Activated T-cell treated with anti-CD3 and anti-CD28 coated beads, Interleukin-2, amount 50 U/mL, for 48 hours (primary cell): ENCODE results near the gene TNFRSF21.
A peak's percentile ranks its signal among the peaks of the same experiment; 100 is the strongest.
"Not testable (repeated sequence)": the region's sequence is repeated elsewhere in the genome, so short reads cannot be mapped to it uniquely, and the experiment has no call there.

Experiments used
- DNase-seq, 2 experiments: peaks; one replicate each; pipeline ENCODE4 v3.0.0-alpha.2; 2020

Gene TNFRSF21

GRCh38 chr6:47319867-47320266, 10.2 kb upstream of the TNFRSF21 start:
- DNase-seq: no peak

GRCh38 chr6:47319382-47319781, 9.7 kb upstream of the TNFRSF21 start:
- DNase-seq: no peak

- DNase-seq: no peak
These were observed 8.7 kb upstream of the TNFRSF21 start for GRCh38 chr6:47318236-47318989.

DNA sequence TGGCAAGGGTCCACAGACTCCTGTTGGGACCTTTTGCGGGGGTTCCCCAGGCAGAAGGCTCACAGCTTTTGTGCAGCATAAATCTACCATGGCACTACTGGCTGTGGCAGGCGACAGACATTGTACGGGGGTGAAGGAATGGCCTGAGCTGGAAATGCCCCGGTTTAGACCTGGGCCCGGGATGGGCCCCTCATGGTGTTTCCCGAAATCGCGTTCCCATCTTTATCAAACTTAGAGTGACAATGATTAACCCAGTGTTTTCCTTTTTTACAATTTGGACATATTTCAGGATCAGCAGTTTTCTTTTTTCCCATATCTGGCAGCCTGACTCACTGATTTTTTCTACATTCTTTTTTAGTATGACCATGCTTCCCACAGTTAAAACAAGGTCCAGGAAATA, 5.5 kb upstream of the TNFRSF21 start:
- DNase-seq: not testable (repeated sequence)

GRCh38 chr6:47310131-47310480, 401 bp upstream of the TNFRSF21 start:
- DNase-seq: no peak

- peak; percentile 33 to 43 for DNase-seq
These were observed 984 bp downstream of the TNFRSF21 start for GRCh38 chr6:47308552-47309290.

- no peak for DNase-seq
These were observed 1.5 kb downstream of the TNFRSF21 start for GRCh38 chr6:47308198-47308517.

DNA sequence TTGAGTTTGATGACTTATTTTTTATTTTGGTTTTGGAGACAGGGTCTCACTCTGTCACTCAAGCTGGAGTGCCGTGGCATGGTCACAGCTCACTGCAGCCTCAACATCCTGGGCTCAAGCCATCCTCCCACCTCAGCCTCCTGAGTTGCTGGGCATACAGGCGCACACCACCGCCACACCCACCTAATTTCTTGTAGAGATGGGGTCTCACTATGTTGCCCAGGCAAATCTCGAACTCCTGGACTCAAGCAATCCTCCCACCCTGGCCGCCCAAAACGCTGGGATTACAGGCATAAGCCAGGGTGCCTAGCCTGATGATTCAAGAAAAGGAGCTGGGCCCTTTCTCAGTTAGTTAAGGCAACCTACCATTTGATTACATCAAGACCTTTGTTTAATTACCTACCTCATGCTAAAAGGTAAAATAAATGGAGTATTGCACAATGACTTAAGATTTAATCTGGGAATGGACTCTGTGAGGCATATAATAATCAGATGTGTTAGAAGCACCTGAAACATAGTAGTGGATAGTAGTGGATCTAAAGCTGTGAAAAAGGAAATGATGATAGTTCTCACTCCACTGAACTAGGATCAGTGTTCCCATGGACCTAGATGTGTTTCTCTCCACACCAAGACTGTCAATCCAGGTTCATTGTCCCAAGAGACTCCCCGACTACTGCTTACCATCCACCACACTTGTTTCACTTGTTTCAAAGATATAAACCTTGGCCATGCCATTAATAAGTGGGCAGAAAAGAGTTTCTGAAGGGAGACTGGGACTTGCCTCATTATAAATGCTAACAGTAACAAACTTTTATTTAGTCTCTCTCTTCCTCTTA, 2.1 kb downstream of the TNFRSF21 start:
- DNase-seq: no peak

DNA sequence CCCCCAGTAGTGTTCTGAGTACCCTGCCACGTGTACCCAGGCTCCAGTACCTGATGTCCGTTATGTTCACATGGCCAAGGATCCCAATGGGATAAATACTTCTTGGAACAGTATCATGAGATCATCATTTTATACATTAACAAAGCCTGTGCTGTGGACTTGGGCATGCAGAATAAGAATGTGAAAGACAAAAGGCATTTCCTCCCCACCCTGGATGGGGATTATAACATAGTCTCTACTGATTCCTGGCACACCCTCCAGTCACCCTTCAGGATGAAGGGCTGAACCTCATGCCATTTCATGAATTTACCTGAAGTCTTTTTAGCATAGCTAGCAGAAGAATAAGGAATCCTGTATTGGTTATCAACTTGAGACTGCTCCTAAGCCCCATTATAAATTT, 2.8 kb downstream of the TNFRSF21 start:
- no peak for DNase-seq

DNA sequence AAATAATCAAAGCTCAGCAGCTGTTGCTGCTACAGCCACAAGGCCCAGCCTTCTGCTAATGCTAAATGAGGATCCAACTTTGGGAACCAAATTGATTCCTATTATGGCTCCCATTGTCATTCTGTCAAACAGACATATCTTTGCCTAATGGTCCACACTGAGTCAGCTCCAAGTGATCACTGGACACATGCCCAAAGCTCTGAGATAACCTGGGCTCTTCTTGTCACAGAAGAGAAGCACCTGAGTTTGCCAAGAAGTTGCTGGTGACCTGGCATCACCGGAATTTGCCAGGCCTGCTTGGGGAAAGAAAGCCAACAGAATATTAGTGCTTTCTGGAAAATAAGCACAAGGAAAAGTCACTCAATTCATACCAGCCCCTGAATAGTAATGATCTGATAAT, 5.8 kb downstream of the TNFRSF21 start:
- no peak for DNase-seq

- DNase-seq: no peak
These were observed 6.4 kb downstream of the TNFRSF21 start for GRCh38 chr6:47303342-47303741.

DNA sequence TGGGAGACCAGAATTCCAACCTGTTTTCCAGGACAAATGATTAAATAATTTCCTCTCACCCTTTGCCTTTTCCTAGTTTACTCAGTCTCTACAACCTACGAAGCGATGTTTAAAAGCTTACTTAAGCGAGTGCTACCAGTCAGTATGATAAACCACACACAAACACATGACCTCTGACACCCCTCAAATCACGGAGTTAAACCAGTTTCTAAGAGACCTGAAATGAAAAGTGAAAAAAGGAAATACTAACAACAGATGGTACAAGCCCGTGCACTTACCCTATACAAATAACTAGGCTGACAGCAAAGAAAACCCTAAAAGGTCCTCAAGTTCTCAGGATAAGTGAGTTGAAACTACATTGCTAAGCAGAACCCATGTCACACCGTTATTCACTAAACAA, 7.7 kb downstream of the TNFRSF21 start:
- no peak for DNase-seq

- no peak for DNase-seq
These were observed 8.3 kb downstream of the TNFRSF21 start for GRCh38 chr6:47301441-47301840.

GRCh38 chr6:47300417-47300816, 9.3 kb downstream of the TNFRSF21 start:
- no peak for DNase-seq

- no peak for DNase-seq
These were observed 9.7 kb downstream of the TNFRSF21 start for GRCh38 chr6:47299965-47300364.

DNA sequence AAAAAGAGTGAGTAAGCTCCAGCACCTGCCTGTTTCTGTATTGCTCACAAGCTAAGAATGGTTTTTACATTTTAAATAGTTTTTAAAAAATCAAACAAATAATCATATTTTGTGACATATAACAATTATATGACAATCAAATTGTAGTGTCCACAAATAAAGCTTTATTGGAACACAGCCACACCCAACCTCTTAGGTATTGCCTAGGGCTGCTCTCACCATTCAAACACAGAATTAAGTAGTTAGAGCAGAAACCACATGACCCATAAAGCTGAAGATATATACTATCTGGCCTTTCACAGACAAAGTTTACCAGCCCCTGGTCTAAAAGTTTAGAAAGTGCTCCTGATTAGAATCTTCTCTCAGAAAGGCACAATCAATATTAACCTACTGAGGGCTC, 11.2 kb downstream of the TNFRSF21 start:
- DNase-seq: no peak

DNA sequence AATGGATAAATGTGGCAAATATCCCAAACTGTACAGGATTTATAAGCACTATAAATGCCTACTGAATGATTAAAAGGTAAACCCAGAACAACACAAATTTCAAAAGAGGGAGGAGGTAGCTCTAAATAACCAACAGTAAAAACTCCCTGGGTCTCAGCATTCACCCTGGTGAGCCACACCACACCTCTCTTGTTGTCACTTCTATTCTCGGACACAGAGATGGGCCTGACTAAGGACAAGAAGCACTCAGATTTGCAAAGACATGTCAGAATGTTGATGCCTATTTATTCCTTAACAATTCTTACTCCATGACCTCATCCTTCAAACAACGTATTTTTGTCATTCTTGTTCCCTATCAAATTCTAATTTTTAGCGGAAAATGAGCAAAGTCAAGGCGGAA, 14.7 kb downstream of the TNFRSF21 start:
- no peak for DNase-seq

DNA sequence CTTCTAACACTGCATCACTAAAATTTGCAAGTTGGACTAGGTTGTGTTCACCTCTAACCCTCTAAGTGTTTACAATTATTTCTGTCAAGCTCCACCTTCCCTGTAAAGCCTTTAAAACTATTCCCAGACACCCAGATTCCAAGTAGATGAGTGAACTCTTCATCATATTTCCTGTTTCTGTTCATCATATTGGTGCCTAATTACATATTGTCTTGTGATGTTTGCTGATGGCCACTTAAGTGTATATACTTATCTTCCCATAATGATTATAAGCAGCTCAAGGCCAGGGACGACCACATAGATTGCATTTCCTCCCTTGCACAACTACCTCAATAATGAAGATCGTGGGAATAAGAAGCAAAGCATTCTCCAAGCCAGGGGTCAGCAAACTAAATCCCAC, 16.8 kb downstream of the TNFRSF21 start:
- DNase-seq: no peak

DNA sequence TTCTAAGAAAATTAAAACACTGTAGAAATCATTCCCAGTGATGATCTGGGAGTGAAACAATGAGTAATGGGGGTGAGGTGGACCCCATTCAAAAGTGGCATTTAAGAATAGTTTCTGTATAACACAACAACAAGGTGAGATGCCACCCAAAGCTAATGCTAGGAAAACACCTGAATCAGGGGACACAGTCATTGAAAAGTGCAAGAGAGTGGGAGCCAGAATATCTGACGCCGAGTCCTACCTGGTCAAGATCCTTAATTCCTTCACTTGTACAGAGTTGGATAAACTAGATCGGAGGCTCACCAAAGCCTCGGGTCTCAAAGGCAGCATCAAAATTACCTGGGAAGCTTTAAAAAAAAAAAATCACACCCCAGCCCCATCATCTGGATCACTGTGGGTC, 17.7 kb downstream of the TNFRSF21 start:
- DNase-seq: no peak

- DNase-seq: no peak
These were observed 19.4 kb downstream of the TNFRSF21 start for GRCh38 chr6:47290124-47290834.

GRCh38 chr6:47288267-47289090, 21.2 kb downstream of the TNFRSF21 start:
- DNase-seq: no peak

DNA sequence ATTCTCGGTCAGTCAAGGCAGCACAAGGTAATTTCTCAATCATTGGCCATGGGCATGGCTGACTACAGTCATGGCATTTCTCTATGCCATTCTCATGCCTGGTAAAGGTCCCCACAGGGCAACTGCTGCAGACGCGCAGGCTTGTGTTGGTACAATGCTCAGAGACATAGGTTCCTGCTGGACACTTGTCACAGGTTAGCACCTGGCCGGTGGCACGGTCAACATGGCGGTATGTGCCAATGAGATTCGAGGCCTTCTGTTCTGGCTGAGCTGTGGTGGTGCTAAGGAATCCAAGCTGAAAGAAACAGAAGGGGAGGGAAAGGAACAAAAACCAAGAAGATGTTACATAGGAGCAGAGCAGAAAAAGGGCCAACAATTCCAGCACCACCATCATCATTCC, 23.4 kb downstream of the TNFRSF21 start:
- no peak for DNase-seq
